Right kidney (tissue), 1 donor: ENCODE data around the gene FAM110A.
"Not testable (repeated sequence)": the region's sequence is repeated elsewhere in the genome, so short reads cannot be mapped to it uniquely, and the experiment has no call there.

Experiments
- DNase-seq: peaks from one replicate; pipeline ENCODE4 v3.0.0-alpha.2; 2016

FAM110A gene

GRCh38 chr20:872855-873520 lies 39.5 kb downstream of the FAM110A start:
- no peak for DNase-seq

- DNase-seq, result no peak
Measured at GRCh38 chr20:873875-874607, 40.5 kb downstream of the FAM110A start.

- DNase-seq, result no peak
Measured at GRCh38 chr20:875115-875514, 41.6 kb downstream of the FAM110A start.

- no peak for DNase-seq
Measured at GRCh38 chr20:877814-878213, 44.3 kb downstream of the FAM110A start.

GRCh38 chr20:878511-879307 lies 45.2 kb downstream of the FAM110A start:
- DNase-seq, result no peak

- DNase-seq, result no peak
Measured at GRCh38 chr20:879626-880025, 46.1 kb downstream of the FAM110A start.

- no peak for DNase-seq
Measured at GRCh38 chr20:881051-881782, 47.7 kb downstream of the FAM110A start.

- no peak for DNase-seq
Measured at GRCh38 chr20:881783-882144, 48.2 kb downstream of the FAM110A start.

GRCh38 chr20:884983-885952 lies 51.8 kb downstream of the FAM110A start:
- DNase-seq, result peak; percentile 43

GRCh38 chr20:887137-887536 lies 53.6 kb downstream of the FAM110A start:
- DNase-seq, result no peak

- no peak for DNase-seq
Measured at GRCh38 chr20:888057-888456, 54.5 kb downstream of the FAM110A start.

GRCh38 chr20:889106-889505 lies 55.6 kb downstream of the FAM110A start:
- no peak for DNase-seq

GRCh38 chr20:889932-890463 lies 56.5 kb downstream of the FAM110A start:
- no peak for DNase-seq

- no peak for DNase-seq
Measured at GRCh38 chr20:890666-891057, 57.1 kb downstream of the FAM110A start.

GRCh38 chr20:891058-891705 lies 57.7 kb downstream of the FAM110A start:
- DNase-seq, result no peak

GRCh38 chr20:891706-892080 lies 58.2 kb downstream of the FAM110A start:
- no peak for DNase-seq

GRCh38 chr20:892371-892770 lies 58.9 kb downstream of the FAM110A start:
- not testable (repeated sequence) for DNase-seq
